H9 (cell line): ENCODE measurements around the gene PXDC1. TPM values are rescaled to one million over a fixed set of nuclear protein-coding genes. Genes with fewer than 3 reads are reported as not detected.

Source experiments
- DNase-seq: peaks from one replicate; pipeline ENCODE4 v3.0.0-alpha.2; 2017
- H2AFZ ChIP-seq: one replicate; pipeline ENCODE4 v1.6.1; 2013; ENCODE audit warnings: mild to moderate bottlenecking, low read length, control low read depth, moderate library complexity
- H2AK5ac ChIP-seq: 2 replicates; pipeline ENCODE4 v1.6.1; 2013; ENCODE audit warnings: low read length, control low read depth, mixed read lengths; ENCODE audit not compliant: insufficient read length
- H2BK120ac ChIP-seq: one replicate; pipeline ENCODE4 v1.6.1; 2013; ENCODE audit warnings: low read depth, mild to moderate bottlenecking, low read length, control low read depth, inconsistent platforms; ENCODE audit not compliant: poor library complexity, severe bottlenecking
- H2BK12ac ChIP-seq: 2 replicates; pipeline ENCODE4 v1.6.1; 2013; ENCODE audit warnings: low read length, control low read depth, mixed read lengths, low read depth; ENCODE audit not compliant: insufficient read length
- H2BK15ac ChIP-seq: 2 replicates; pipeline ENCODE4 v1.6.1; 2013; ENCODE audit warnings: low read depth, low read length, control low read depth
- H2BK20ac ChIP-seq: one replicate; pipeline ENCODE4 v1.6.1; 2013; ENCODE audit warnings: low read depth, mild to moderate bottlenecking, low read length, control low read depth, inconsistent platforms; ENCODE audit not compliant: poor library complexity, severe bottlenecking
- H2BK5ac ChIP-seq: 2 replicates; pipeline ENCODE4 v1.6.1; 2013; ENCODE audit warnings: low read length, control low read depth, mixed read lengths; ENCODE audit not compliant: insufficient read length
- H3K14ac ChIP-seq: 2 replicates; pipeline ENCODE4 v1.6.1; 2013; ENCODE audit warnings: low read length, control low read depth; ENCODE audit not compliant: insufficient read depth
- H3K18ac ChIP-seq: 2 replicates; pipeline ENCODE4 v1.6.1; 2013; ENCODE audit warnings: low read depth, mild to moderate bottlenecking, mixed read lengths, low read length, control low read depth; ENCODE audit not compliant: insufficient read length
- H3K23ac ChIP-seq: 2 replicates; pipeline ENCODE4 v1.6.1; 2013; ENCODE audit warnings: low read length, control low read depth, mixed read lengths, low read depth; ENCODE audit not compliant: insufficient read length
- H3K23me2 ChIP-seq: 2 replicates; pipeline ENCODE4 v1.6.1; 2013; ENCODE audit warnings: low read depth, mild to moderate bottlenecking, mixed read lengths, low read length, control low read depth; ENCODE audit not compliant: insufficient read length, poor library complexity, severe bottlenecking
- H3K27ac ChIP-seq: 2 replicates; pipeline ENCODE4 v1.5.1; 2013; ENCODE audit warnings: low read length, control low read depth, mixed read lengths, low read depth; ENCODE audit not compliant: insufficient read length
- H3K27me3 ChIP-seq: 2 replicates; pipeline ENCODE4 v1.6.1; 2013; ENCODE audit warnings: low read length, control low read depth, inconsistent platforms; ENCODE audit not compliant: insufficient read depth
- H3K4ac ChIP-seq: 2 replicates; pipeline ENCODE4 v1.6.1; 2013; ENCODE audit warnings: low read depth, mild to moderate bottlenecking, control low read depth, inconsistent platforms, low read length, moderate library complexity
- H3K4me1 ChIP-seq: 2 replicates; pipeline ENCODE4 v1.6.1; 2013; ENCODE audit warnings: low read length, control low read depth, inconsistent platforms; ENCODE audit not compliant: insufficient read depth
- H3K4me2 ChIP-seq: 2 replicates; pipeline ENCODE4 v1.6.1; 2013; ENCODE audit warnings: low read length, control low read depth, mixed read lengths; ENCODE audit not compliant: insufficient read length, insufficient read depth
- H3K56ac ChIP-seq: 2 replicates; pipeline ENCODE4 v1.6.1; 2013; ENCODE audit warnings: low read depth, mild to moderate bottlenecking, mixed read lengths, low read length, control low read depth; ENCODE audit not compliant: insufficient read length
- H3K79me1 ChIP-seq: 2 replicates; pipeline ENCODE4 v1.6.1; 2013; ENCODE audit warnings: low read depth, mild to moderate bottlenecking, moderate library complexity, low read length, control low read depth, inconsistent platforms; ENCODE audit not compliant: insufficient read depth, poor library complexity, severe bottlenecking
- H3K79me2 ChIP-seq: 2 replicates; pipeline ENCODE4 v1.6.1; 2013; ENCODE audit warnings: low read length, control low read depth, inconsistent platforms; ENCODE audit not compliant: insufficient read depth
- H3K9ac ChIP-seq: 2 replicates; pipeline ENCODE4 v1.6.1; 2013; ENCODE audit warnings: low read length, control low read depth, mixed read lengths; ENCODE audit not compliant: insufficient read length; ENCODE audit errors: extremely low read depth
- H3K9me3 ChIP-seq: one replicate; pipeline ENCODE4 v1.6.1; 2013; ENCODE audit warnings: low read depth, low read length, inconsistent platforms; ENCODE audit not compliant: control insufficient read depth
- H3T11ph ChIP-seq: one replicate; pipeline ENCODE4 v1.6.1; 2013; ENCODE audit warnings: mild to moderate bottlenecking, low read length, control low read depth, inconsistent platforms
- H4K20me1 ChIP-seq: one replicate; pipeline ENCODE4 v1.6.1; 2013; ENCODE audit not compliant: control insufficient read depth, insufficient read length, insufficient read depth
- H4K5ac ChIP-seq: 2 replicates; pipeline ENCODE4 v1.6.1; 2013; ENCODE audit warnings: low read depth, mild to moderate bottlenecking, mixed read lengths, low read length, control low read depth; ENCODE audit not compliant: insufficient read length
- H4K8ac ChIP-seq: replicated peaks from 2 replicates; pipeline ENCODE4 v1.6.1; 2013; ENCODE audit warnings: low read length, control low read depth, mixed read lengths, low read depth; ENCODE audit not compliant: insufficient read length
- H4K91ac ChIP-seq: 2 replicates; pipeline ENCODE4 v1.6.1; 2013; ENCODE audit warnings: low read depth, mild to moderate bottlenecking, moderate library complexity, mixed read lengths, low read length, control low read depth; ENCODE audit not compliant: insufficient read length
- H3K27ac Mint-ChIP-seq, 3 experiments: 2 replicates in 2 of 3; 3 replicates in 1 of 3; pipeline ENCODE4 v1.8.0; 2020 to 2021; ENCODE audit warnings: mixed read lengths in 3 of 3, mild to moderate bottlenecking in 1 of 3, moderate library complexity in 1 of 3
- H3K27me3 Mint-ChIP-seq: 2 replicates; pipeline ENCODE4 v1.8.0; 2021; ENCODE audit warnings: low read depth, mild to moderate bottlenecking, moderate library complexity, mixed read lengths
- H3K36me3 Mint-ChIP-seq, 3 experiments: 2 replicates in 2 of 3; 3 replicates in 1 of 3; pipeline ENCODE4 v1.8.0; 2020 to 2021; ENCODE audit warnings: low read depth in 3 of 3, mixed read lengths in 3 of 3; ENCODE audit not compliant: insufficient read depth in 1 of 3
- H3K4me1 Mint-ChIP-seq, 2 experiments: 2 replicates each; pipeline ENCODE4 v1.8.0; 2020; ENCODE audit warnings: mixed read lengths in 2 of 2
- H3K4me3 Mint-ChIP-seq, 2 experiments: 2 replicates in 1 of 2; 3 replicates in 1 of 2; pipeline ENCODE4 v1.8.0; 2020 to 2021; ENCODE audit warnings: mild to moderate bottlenecking in 2 of 2, mixed read lengths in 2 of 2, moderate library complexity in 1 of 2
- H3K9me3 Mint-ChIP-seq, 2 experiments: 2 replicates in 1 of 2; 3 replicates in 1 of 2; pipeline ENCODE4 v1.8.0; 2020; ENCODE audit warnings: mild to moderate bottlenecking in 2 of 2, mixed read lengths in 2 of 2, moderate library complexity in 1 of 2
- CTCF ChIP-seq: fragments of 200-600 bp; sonication (generic); conservative IDR thresholded peaks from 3 replicates; pipeline ENCODE4 v1.8.0; 2021; ENCODE audit warnings: antibody characterized with exemption, mild to moderate bottlenecking
- WGBS: extraction: QIAGEN DNeasy Blood & Tissue Kit; methylation state at CpG from one replicate; pipeline ENCODE4 v1.1.7; 2013; ENCODE audit warnings: missing lambda C conversion rate, low lambda C conversion rate, mixed read lengths; ENCODE audit not compliant: insufficient read length; ENCODE audit errors: extremely low coverage; 5-methylcytosine and 5-hydroxymethylcytosine counted together
- total RNA-seq: library from RNA; stranded (reverse); gene quantifications from 2 replicates; pipeline ENCODE4 v1.2.1, GENCODE V29; 2021

Gene PXDC1
- total RNA-seq, 1 experiment from 2014 or later = 3.1 TPM

DNA sequence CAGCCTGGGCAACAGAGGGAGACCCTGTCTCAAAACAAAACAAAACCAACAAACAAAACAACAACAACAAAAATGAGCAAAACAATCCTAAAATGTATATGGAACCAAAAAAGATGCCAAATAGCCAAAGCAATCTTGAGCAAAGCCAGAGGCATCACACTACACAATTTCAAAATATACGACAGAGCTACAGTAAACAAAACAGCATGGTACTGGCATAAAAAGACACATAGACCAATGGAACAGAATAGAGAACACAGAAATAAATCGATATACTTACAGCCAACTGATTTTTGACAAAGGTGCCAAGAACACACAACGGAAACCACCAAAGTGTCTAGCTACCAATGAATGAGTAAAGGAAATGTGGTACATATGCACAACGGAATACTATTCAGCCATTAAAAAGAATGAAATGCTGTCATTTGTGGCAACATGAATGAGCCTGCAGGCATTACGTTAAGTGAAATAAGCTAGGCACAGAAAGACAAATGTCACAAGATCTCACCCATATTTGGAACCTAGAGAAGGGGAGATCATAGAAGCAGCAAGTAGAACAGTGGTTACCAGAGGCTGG, 16.4 kb downstream of the PXDC1 start:
- Histone ChIP-seq H4K20me1 (no peaks in the 10 kb centered on the region), H3K9ac (no peak overlapping the region), H4K91ac (no peak overlapping the region), H3K27ac (no peak overlapping the region), H2AFZ (no peak overlapping the region), H3K14ac (no peak overlapping the region), H3K23me2 (no peaks in the 10 kb centered on the region), H2BK120ac (no peak overlapping the region), H3K79me2 (no peaks in the 10 kb centered on the region), H3K18ac (no peak overlapping the region), H3K23ac (no peak overlapping the region), H4K5ac (no peak overlapping the region), H3K56ac (no peak overlapping the region), H2BK12ac (no peak overlapping the region), H3K4me2 (no peak overlapping the region), H2BK15ac (no peak overlapping the region), H2BK5ac (no peak overlapping the region), H3K4me1 (no peaks in the 10 kb centered on the region), H3K79me1 (no peaks in the 10 kb centered on the region), H2BK20ac (no peak overlapping the region), H4K8ac (no peak overlapping the region), H3K4ac (no peak overlapping the region), H3K27me3 (no peaks in the 10 kb centered on the region), H2AK5ac (no peak overlapping the region), H3K9me3 (no peaks in the 10 kb centered on the region), H3T11ph (no peak overlapping the region)
- Mint-ChIP-seq H3K9me3 (peaks cover 8 to 19% of the 10 kb centered on the region in 2 experiments; a peak in 4 of 5 replicates), H3K4me1 (peaks cover 11 to 12% of the 10 kb centered on the region in 2 experiments), H3K27ac (no peak overlapping the region), H3K27me3 (peaks cover 2% of the 10 kb centered on the region), H3K4me3 (no peak overlapping the region; a peak in 1 of 5 replicates), H3K36me3 (peaks cover 19 to 21% (median 19%) of the 10 kb centered on the region in 3 experiments)
- no peak for TF ChIP-seq CTCF
- WGBS = no CpG with 5 or more reads among the region's 5 CpGs
- DNase-seq = no peak
